HG02678 (cell line): ENCODE measurements around the gene TEC.
A peak's percentile ranks its signal among the peaks of the same experiment; 100 is the strongest.
"Not testable (repeated sequence)": the region's sequence is repeated elsewhere in the genome, so short reads cannot be mapped to it uniquely, and the experiment has no call there.

Experiments
- ATAC-seq: cut with Tn5 transposase; IDR thresholded peaks from one replicate; pipeline ENCODE4 v1.9.1; 2021; ENCODE audit warnings: mild to moderate bottlenecking, moderate library complexity; ENCODE audit not compliant: unreplicated experiment

Gene TEC

DNA sequence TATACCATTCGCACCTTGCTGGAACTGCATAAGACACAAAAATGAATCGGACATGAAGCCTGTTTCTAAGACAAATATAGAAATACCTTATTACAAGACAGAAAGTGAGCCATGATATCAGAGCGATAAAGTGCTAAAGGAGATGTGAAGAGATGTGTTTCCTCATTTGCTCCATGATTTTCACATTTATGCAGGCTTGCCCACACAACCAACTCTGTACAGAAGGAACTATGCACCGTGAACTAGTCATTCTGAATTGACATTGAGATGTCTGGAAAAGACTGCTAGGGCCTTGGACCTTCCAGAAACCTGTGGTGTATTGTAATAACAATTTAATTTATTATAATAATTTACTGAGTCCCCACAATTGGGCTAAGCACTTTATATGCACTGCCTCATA, 97.0 kb downstream of the TEC start:
- no peak for ATAC-seq

DNA sequence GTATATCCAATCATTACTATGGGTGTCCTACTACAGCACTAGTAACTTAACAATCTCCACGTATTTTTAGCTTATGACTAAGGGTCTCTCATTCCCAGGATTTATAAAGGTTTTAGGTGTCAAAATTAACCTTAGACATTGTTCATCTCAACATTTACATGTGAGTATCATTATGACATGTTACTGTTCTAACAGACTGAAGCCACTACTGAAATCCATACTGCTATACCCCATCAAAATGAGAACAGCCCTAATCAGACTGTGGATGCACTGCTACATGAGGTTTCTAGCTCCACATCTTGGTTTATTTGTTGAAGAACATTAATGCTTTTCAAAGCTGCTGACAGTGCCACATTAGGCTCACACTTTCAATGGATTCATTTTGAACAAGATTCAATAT, 100.0 kb downstream of the TEC start:
- ATAC-seq = no peak

- ATAC-seq = no peak
Measured at GRCh38 chr4:48167538-48168263, 101.9 kb downstream of the TEC start.

- ATAC-seq = not testable (repeated sequence)
Measured at GRCh38 chr4:48164561-48164960, 105.1 kb downstream of the TEC start.

DNA sequence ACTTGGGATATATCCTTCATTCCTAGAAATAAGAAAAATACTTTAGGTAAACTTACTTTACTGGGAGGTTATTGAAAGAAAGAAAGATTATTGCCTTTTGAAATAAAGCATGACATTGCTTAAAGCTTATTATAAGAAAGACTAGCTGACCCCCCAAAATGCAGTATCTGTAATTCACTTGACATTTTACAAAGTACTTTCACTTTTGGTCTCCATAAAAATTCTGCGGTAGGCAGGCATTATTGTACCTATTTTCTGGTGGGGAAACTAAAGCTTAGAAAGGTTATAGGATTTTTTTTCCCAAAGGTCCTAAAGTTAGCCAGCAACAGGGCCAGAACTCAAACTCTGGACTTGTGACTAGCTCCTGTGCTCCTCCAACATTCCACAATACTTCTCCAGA, 105.9 kb downstream of the TEC start:
- ATAC-seq = no peak

GRCh38 chr4:48162162-48162561, 107.5 kb downstream of the TEC start:
- no peak for ATAC-seq

DNA sequence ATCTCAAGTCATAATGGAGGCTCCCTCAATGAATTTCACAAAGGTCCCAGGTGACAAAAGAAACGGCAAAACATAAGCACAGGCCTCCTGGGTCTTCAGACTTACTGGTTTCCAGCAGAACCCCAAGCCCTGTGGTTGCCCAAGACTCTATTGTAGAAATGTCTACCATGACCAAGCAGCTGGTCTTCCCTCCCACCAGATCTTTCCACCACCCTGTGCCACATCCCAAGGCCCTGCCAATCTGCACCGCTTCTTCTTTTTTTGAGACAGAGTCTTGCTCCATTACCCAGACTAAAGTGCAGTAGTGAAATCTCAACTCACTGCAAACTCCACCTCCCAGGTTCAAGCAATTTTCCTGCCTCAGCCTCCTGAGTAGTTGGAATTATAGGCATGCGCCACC, 112.4 kb downstream of the TEC start:
- no peak for ATAC-seq

- ATAC-seq = no peak
Measured at GRCh38 chr4:48156423-48156822, 113.2 kb downstream of the TEC start.

GRCh38 chr4:48153791-48154550, 115.7 kb downstream of the TEC start:
- ATAC-seq = peak; percentile 82

- no peak for ATAC-seq
Measured at GRCh38 chr4:48152259-48152658, 117.4 kb downstream of the TEC start.

DNA sequence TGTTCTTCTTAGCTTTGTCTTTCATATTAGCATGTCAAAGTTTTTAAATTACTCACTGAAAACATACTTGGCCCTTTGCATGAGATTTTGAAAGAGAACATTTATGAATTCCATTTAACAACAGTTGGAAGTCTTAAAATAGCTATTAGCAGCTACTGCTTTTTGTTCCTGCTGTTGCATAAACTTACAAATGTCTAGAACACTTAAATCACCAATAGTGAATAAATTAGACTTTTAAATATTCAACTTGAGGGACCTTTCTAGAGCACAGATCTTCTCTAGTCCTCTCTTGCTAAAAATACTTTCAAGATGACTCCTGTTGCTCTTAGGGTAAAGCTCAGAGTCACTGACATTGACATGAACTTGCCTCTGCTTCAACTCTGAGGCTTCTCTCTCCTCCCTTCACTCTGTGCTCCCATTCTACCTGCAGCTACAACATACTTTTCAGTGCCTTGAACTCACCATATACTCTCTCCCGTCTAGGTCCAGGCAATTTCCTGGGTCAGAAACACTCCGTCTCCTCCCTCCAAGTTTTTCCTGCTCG, 119.7 kb downstream of the TEC start:
- no peak for ATAC-seq

DNA sequence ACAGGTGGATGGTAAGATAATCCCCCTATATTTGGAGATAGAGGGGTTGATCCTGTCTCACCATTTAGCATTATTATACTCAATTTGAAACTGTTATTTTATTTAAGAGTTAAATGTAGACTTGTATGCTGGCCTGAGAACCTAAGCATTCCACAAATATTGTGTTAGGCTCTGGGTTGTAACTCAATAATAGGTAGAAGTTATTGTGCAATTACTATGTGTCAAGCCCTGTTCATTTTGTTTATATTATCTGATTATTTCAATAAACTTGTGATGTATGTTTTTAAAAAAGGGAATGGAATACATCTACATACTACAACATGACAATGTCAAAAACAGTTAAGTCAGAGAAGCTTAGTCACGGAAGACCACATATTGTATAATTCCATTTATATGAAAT, 122.0 kb downstream of the TEC start:
- no peak for ATAC-seq

DNA sequence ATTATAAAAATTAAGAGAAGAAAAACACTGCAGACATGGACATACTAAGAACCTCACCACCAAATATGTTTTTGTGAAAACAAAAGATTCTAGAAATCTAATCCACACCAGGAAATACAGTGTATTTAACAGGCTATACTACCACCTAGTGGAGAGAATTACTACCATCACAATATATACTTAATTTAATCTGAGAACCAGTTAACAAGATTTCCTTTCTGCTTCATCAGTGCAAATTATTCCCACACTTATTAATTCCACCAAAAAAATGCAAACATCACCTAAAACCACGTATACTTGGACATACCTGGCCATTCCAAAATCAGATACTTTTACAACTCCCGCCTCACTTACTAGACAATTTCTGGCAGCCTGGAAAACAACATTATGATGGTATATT, 128.6 kb downstream of the TEC start:
- no peak for ATAC-seq

DNA sequence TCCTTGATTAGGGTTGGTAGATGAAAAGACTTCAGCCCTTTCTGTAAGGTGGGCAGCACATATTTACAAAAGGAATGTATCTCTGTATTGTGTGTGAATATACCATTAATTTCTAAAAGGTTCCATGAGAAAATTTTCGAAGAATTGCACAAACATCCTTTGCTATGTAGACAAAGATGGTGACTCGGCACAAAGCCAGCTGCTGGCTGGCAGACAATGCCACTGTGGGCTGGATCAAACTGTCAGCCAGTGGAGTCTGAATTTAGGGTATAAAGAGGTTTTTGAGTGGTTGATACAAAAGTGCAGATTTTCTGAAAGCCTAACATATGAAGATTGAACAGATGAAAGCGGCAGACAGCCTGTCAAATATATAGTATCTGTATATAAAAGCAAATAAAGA, 129.9 kb downstream of the TEC start:
- ATAC-seq = no peak

DNA sequence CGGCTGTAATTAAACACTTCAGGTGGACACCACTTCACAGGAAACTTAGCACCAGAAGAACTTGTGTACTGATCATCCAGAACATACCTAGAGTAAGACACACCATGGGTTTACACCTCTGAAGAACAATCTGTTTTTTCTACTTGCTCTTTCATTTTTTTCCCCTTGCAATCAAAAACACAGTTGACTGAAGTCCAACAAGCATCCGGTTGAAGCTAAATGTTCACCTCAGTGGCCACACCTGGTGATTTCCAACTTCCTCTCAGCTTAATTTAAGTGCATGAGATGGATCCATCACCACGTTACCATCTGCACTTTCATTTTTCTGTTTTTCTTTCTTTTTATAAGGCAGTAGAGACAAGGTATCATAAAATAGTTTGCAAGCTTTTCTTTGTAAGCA, 130.7 kb downstream of the TEC start:
- ATAC-seq = peak; percentile 87

GRCh38 chr4:48138511-48138910, 131.1 kb downstream of the TEC start:
- no peak for ATAC-seq

DNA sequence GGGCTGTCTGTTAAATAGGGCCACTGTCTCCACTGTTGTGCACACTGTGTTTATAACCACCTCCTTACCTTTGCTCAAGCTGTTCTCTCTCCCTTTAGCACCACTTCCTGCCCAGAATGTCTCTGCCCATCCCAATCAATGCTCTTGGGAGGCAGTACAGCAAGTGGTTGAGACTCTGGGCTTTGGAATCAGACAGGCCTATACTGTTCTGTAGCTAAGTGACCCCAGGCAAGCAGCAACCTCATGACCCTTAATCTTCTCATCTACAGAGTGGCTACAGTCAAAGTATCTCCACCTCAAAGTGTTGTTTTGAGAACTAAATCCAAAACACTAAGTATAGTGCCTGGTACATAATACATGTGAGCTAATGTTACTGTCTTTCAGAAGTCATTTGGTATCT, 131.8 kb downstream of the TEC start:
- no peak for ATAC-seq

- no peak for ATAC-seq
Measured at GRCh38 chr4:48134081-48134480, 135.6 kb downstream of the TEC start, which contains the start of gene TXK. Gene TXK (minus strand): TSS chr4:48134250. CDS start chr4:48134170, 80 bp downstream.

DNA sequence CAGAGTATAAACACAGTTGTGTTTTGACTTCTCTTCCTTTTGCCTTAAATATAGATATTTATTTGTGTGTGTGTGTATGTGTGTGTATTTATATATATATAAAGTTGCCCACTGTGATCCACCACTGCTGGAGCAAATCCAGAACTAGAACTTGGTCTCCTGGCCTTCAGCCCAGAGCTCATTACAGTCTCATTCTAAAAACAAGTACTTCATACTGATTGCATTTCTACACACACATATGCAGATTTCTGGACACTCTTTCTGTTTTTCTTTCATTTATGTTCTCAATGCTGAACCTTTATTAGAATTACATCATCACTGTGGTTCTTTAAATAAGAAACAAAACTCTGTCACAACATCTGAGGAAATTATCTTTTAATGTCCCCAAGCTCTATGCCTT, 136.0 kb downstream of the TEC start:
- ATAC-seq = no peak

DNA sequence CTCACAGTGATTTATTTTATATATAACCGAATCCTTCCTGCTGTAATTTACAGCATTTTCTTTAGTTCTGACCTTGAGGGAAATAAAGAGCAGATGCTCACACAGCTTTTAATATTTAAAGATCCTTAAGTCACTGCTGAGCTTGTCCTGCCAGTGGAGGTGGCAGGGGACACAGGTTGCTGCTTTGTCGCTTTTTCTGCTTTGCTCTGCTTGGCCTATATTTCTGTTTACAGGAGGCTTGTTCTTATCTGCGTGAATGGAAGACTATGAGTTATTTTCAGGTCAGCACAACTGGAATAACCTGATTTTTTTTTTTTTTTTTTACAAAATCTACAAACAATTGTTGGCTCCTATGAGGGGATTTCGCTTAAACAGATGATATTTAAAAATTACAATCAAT, 137.9 kb downstream of the TEC start:
- ATAC-seq = no peak

GRCh38 chr4:48130100-48130499, 139.5 kb downstream of the TEC start:
- ATAC-seq = no peak
